WI38 (cell line): Measurements from ENCODE around the gene BHMT2.

Experiments used
- H3K4me3 ChIP-seq: 2 replicates; pipeline ENCODE4 v1.5.1; 2011; ENCODE audit warnings: low read depth, mild to moderate bottlenecking, control low read depth, low read length
- TF ChIP-seq, protein P1 (sequence below): IDR thresholded peaks from 2 replicates; pipeline ENCODE4 v1.5.1; 2012; ENCODE audit warnings: low read depth, mild to moderate bottlenecking, control low read depth, low read length

BHMT2 gene

DNA sequence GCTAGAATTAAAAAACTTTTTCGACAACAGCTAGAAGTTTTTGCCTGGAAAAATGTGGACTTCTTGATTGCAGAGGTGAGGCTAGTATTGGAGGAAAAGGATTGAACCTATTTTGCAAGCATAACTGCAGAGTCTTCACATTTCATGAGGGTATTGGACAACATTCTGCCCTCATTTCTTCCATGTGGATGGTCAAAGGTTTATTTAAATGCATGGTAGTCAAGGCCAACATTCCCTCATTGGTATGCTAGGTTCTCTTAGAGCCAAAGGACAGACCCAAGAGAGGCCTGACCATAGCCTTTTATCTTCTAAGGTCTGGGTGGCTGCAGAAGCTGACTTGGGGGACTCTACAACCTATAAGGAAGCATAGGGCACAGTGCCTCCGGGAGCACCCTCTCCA is 11.2 kb downstream of the BHMT2 start:
- TF ChIP-seq, protein P1, sequence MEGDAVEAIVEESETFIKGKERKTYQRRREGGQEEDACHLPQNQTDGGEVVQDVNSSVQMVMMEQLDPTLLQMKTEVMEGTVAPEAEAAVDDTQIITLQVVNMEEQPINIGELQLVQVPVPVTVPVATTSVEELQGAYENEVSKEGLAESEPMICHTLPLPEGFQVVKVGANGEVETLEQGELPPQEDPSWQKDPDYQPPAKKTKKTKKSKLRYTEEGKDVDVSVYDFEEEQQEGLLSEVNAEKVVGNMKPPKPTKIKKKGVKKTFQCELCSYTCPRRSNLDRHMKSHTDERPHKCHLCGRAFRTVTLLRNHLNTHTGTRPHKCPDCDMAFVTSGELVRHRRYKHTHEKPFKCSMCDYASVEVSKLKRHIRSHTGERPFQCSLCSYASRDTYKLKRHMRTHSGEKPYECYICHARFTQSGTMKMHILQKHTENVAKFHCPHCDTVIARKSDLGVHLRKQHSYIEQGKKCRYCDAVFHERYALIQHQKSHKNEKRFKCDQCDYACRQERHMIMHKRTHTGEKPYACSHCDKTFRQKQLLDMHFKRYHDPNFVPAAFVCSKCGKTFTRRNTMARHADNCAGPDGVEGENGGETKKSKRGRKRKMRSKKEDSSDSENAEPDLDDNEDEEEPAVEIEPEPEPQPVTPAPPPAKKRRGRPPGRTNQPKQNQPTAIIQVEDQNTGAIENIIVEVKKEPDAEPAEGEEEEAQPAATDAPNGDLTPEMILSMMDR, result no peak
- no peak overlapping the region for H3K4me3 ChIP-seq

DNA sequence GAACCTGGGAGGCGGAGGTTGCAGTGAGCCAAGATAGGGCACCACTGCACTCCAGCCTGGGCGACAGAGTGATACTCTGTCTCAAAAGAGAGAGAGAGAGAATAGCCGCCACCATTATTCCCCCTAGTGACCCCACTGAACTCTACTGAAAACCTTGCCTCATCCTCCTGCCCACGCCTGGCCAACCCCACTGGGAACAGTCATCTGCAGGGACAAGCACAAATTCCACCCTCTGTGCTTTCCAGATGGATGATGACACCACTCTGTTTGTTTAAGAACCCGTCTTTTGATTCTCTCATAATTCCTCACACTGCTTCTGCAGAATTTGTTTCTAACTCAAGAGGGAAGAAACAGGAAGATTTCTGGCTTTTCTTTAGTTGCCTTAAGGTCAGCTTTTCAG is 12.2 kb downstream of the BHMT2 start:
- no peak overlapping the region for H3K4me3 ChIP-seq
- TF ChIP-seq, protein P1, result no peak

DNA sequence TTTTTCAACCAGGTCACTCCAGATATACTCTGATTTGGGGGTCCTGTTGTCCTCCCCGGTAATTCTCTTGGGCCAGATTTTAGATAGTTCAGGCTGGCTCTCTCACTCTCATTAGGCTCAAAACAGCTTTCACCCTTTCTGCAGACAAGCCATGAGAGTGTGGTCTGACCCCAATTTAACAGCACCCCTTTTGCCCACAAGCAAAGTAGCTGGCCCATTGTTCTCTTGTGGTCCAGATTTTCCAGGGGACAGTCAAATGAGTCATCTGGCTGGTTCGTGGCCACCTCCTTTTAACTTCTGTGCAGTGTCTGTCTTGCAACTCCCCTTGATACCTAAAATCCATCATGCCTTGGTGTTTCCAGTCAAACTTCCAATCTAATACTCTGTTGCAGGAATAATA is 16.5 kb downstream of the BHMT2 start:
- TF ChIP-seq, protein P1, result no peak
- no peak overlapping the region for H3K4me3 ChIP-seq

DNA sequence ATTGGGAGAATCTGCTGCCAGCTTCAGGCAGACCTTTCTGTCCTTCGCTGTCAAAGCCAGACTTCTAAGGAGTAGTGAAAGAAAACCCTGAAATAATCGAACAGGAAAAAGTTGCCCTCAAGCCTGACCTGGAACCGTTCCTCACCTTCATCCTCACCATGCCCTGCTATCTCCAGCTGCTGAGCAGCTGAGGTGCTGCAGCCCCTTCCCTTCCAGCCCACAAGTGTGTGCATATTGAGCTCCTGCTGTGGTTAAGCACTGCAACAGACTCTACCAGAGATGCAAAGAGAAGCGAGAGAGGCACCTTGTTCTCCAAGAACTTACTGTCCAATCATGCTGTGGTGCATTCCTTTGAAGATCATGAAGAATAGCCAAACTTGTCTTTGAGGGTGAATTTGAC is 18.9 kb downstream of the BHMT2 start:
- TF ChIP-seq, protein P1, result no peak
- no peak overlapping the region for H3K4me3 ChIP-seq

DNA sequence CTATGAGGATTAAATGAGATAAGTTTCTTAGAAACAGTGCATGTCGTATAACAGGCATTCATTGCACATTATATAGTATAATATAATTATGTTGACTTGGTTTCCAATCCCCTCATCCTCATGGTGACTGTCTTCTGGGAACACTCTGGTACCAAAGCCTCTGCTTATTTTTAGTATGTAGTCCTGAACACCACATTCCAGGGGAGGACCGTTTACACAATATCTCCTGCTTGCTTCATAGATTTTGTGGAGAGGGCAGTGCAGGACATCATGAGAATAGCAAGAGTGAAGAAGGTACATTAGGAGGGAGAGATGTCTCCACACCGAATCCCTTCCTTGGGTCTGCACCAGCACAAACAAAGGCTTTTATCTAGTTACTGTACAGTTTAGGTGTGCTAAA is 21.5 kb downstream of the BHMT2 start:
- TF ChIP-seq, protein P1, result no peak
- no peak overlapping the region for H3K4me3 ChIP-seq

DNA sequence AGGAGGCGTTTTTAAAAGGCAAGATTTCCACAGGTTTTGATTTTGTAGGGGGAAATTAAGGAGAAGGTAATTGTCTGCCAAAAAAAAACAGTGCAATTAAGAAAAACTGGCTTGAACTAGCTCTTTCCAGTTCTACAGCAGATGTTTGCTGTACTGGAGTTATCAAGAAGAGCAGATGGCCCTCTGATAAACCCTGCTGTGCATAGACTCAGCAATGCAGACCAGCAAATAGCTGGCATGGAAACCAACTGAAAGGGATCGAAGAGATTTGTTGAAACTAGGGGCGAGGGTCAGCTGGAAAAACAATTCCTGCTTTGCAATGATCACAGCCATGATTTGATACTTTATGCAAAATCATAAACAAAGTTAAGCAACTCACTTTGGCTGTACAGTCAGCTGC is 24.2 kb downstream of the BHMT2 start:
- H3K4me3 ChIP-seq, result no peak overlapping the region
- TF ChIP-seq, protein P1, result no peak

DNA sequence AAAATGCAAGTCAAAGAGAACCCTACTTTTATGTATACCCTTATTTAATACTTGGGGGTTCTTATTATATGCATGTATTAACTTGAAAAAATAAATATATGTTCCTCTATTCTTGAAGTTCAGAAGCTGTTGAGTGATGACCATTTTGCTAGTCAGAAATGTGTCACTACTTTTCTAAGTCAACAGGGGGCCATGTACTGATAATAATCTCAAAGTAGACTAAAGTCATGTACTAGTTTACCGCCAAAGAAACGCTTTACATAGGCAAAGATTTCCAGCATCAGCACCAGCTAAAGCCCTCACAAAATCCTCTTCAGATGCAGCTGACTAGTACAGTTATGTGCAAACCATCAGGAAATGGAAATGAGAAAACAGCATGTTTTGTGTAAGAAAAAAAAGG is 36.3 kb downstream of the BHMT2 start:
- no peak overlapping the region for H3K4me3 ChIP-seq
- TF ChIP-seq, protein P1, result no peak
